ENCODE data around the gene ITGA7.

ITGA7 gene

GRCh38 chr12:55718624-55719275 is 11.0 kb upstream of the ITGA7 start:
- TF ChIP-seq TEAD4 (IDR thresholded peaks at IDR 0.05) (no peak), EP300 (IDR thresholded peaks at IDR 0.05; ENCODE audit: borderline replicate concordance) (no peak), MAX (IDR thresholded peaks at IDR 0.05) (no peak), YY1 (IDR thresholded peaks at IDR 0.05; ENCODE audit: low read depth) (no peak), EGR1 (IDR thresholded peaks at IDR 0.05) (no peak), CREB1 (IDR thresholded peaks at IDR 0.05; ENCODE audit: low read depth) (no peak), CEBPB (IDR thresholded peaks at IDR 0.05) (no peak), TAF1 (IDR thresholded peaks at IDR 0.05; ENCODE audit: low read depth) (no peak), TCF12 (IDR thresholded peaks at IDR 0.05; ENCODE audit: low read depth) (no peak), ZBTB7A (IDR thresholded peaks at IDR 0.05; ENCODE audit: low read depth) (no peak)
- TF ChIP-seq, protein P1, sequence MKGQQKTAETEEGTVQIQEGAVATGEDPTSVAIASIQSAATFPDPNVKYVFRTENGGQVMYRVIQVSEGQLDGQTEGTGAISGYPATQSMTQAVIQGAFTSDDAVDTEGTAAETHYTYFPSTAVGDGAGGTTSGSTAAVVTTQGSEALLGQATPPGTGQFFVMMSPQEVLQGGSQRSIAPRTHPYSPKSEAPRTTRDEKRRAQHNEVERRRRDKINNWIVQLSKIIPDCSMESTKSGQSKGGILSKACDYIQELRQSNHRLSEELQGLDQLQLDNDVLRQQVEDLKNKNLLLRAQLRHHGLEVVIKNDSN (IDR thresholded peaks at IDR 0.05), result no peak

GRCh38 chr12:55718015-55718414 is 10.3 kb upstream of the ITGA7 start:
- TF ChIP-seq EGR1 (IDR thresholded peaks at IDR 0.05) (peak; percentile 61; the same call in 1 of the 2 replicates), TEAD4 (IDR thresholded peaks at IDR 0.05) (0 out of 2 replicates have a peak, but pooled peaks have one; percentile 30), CEBPB (IDR thresholded peaks at IDR 0.05) (no peak)
- TF ChIP-seq, protein P1 (IDR thresholded peaks at IDR 0.05), result no peak

GRCh38 chr12:55717011-55718007 is 9.6 kb upstream of the ITGA7 start:
- TF ChIP-seq, protein P1 (IDR thresholded peaks at IDR 0.05), result no peak
- no peak for TF ChIP-seq YY1 (IDR thresholded peaks at IDR 0.05; ENCODE audit: low read depth)
- no peak for TF ChIP-seq TCF12 (IDR thresholded peaks at IDR 0.05; ENCODE audit: low read depth)

DNA sequence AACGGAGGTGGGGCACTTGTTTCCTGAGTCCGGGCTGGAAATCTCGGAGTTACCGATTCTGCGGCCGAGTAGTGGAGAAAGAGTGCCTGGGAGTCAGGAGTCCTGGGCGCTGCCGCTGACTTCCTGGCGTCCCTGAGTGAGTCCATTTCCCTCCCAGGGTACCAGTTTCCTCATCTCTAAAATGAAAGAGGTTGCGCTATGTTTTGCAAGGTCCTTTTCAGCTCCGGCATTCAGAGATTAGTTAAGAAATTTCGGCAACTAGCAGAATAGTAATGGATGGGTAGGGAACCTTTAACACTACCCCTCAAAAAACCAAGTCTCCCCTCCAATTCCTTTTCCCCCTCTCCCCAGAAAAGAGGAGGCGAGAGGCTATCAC is 8.9 kb upstream of the ITGA7 start:
- TF ChIP-seq TCF12 (IDR thresholded peaks at IDR 0.05; ENCODE audit: low read depth), result no peak
- TF ChIP-seq EP300 (IDR thresholded peaks at IDR 0.05; ENCODE audit: borderline replicate concordance), result no peak
- TF ChIP-seq TEAD4 (IDR thresholded peaks at IDR 0.05), result no peak
- no peak for TF ChIP-seq RAD21 (IDR thresholded peaks at IDR 0.05; ENCODE audit: low read depth)
- TF ChIP-seq EGR1 (IDR thresholded peaks at IDR 0.05), result no peak
- no peak; the same call in 1 of the 2 replicates for TF ChIP-seq ZBTB7A (IDR thresholded peaks at IDR 0.05; ENCODE audit: low read depth)
- no peak; the same call in 1 of the 2 replicates for TF ChIP-seq TAF1 (IDR thresholded peaks at IDR 0.05; ENCODE audit: low read depth)
- TF ChIP-seq FOXM1 (IDR thresholded peaks at IDR 0.05; ENCODE audit: borderline replicate concordance, low read depth), result no peak
- TF ChIP-seq YY1 (IDR thresholded peaks at IDR 0.05; ENCODE audit: low read depth), result no peak
- TF ChIP-seq, protein P1 (IDR thresholded peaks at IDR 0.05), result no peak
- TF ChIP-seq REST (IDR thresholded peaks at IDR 0.05; ENCODE audit: low read depth), result no peak
- TF ChIP-seq CEBPB (IDR thresholded peaks at IDR 0.05), result no peak
- no peak for TF ChIP-seq CREB1 (IDR thresholded peaks at IDR 0.05; ENCODE audit: low read depth)
- no peak for TF ChIP-seq NFIC (IDR thresholded peaks at IDR 0.05)
- no peak for TF ChIP-seq MAX (IDR thresholded peaks at IDR 0.05)

GRCh38 chr12:55715833-55716581 is 8.3 kb upstream of the ITGA7 start, which contains the start of gene BLOC1S1:
Gene BLOC1S1, plus strand, starts transcription at chr12:55716046. Its CDS starts 6 bp downstream, at chr12:55716052.
- TF ChIP-seq EGR1 (IDR thresholded peaks at IDR 0.05), result peak; percentile 37; the same call in 1 of the 2 replicates
- peak; percentile 90 for TF ChIP-seq ZBTB7A (IDR thresholded peaks at IDR 0.05; ENCODE audit: low read depth)
- peak; percentile 44; the same call in 1 of the 2 replicates for TF ChIP-seq CEBPB (IDR thresholded peaks at IDR 0.05)
- 0 out of 2 replicates have a peak, but pooled peaks have one; percentile 12 for TF ChIP-seq RAD21 (IDR thresholded peaks at IDR 0.05; ENCODE audit: low read depth)
- TF ChIP-seq, protein P1 (IDR thresholded peaks at IDR 0.05), result peak; percentile 100
- TF ChIP-seq CREB1 (IDR thresholded peaks at IDR 0.05; ENCODE audit: low read depth), result peak; percentile 4; the same call in 1 of the 2 replicates
- peak; percentile 77 for TF ChIP-seq TAF1 (IDR thresholded peaks at IDR 0.05; ENCODE audit: low read depth)
- peak; percentile 84 for TF ChIP-seq FOXM1 (IDR thresholded peaks at IDR 0.05; ENCODE audit: borderline replicate concordance, low read depth)
- TF ChIP-seq REST (IDR thresholded peaks at IDR 0.05; ENCODE audit: low read depth), result peak; percentile 29; the same call in 1 of the 2 replicates
- TF ChIP-seq MAX (IDR thresholded peaks at IDR 0.05), result peak; percentile 95
- TF ChIP-seq NFIC (IDR thresholded peaks at IDR 0.05), result peak; percentile 86
- peak; percentile 74 for TF ChIP-seq YY1 (IDR thresholded peaks at IDR 0.05; ENCODE audit: low read depth)
- TF ChIP-seq EP300 (IDR thresholded peaks at IDR 0.05; ENCODE audit: borderline replicate concordance), result peak; percentile 76; the same call in 1 of the 2 replicates
- peak; percentile 66; the same call in 1 of the 2 replicates for TF ChIP-seq TEAD4 (IDR thresholded peaks at IDR 0.05)
- peak; percentile 88 for TF ChIP-seq TCF12 (IDR thresholded peaks at IDR 0.05; ENCODE audit: low read depth)

Data from Ishikawa (cell line).